ENCODE data around the gene LSR. TPM values are rescaled to one million over a fixed set of nuclear protein-coding genes. Genes with fewer than 3 reads are reported as not detected.

Gene LSR
- total and polyA plus RNA-seq, 12 donors, result 3.2 to 10.4 (median 5.2) TPM

DNA sequence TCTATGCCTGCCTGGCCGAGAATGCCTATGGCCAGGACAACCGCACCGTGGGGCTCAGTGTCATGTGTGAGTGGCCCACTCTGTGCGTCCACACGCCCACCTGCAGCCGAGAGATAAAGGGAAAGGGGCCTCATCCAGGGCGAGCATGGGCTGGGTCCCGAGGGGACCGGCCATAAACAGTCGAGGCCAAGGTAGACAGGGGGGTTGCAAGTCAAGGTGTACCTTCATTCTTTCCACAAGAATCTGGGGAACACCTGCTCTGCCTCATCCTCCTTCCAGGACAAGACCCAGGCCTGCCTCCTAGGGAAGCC, 51.5 kb downstream of the LSR start:
- ATAC-seq (no peak), DNase-seq (no peak)
- H3K36me3 ChIP-seq, result no peaks in the 10 kb centered on the region
- peaks cover 0 to 6% (median 0%) of the 10 kb centered on the region in 9 donors for H3K4me1 ChIP-seq
- peaks cover 0 to 44% (median 24%) of the 10 kb centered on the region in 7 donors for H3K27me3 ChIP-seq
- intact Hi-C loops (cut with DNase I), result no loop called here
- WGBS, 2 donors, result 74 to 77% methylated on average over 10 of the region's 10 CpGs
- no peak for TF ChIP-seq CTCF (IDR thresholded peaks at IDR 0.05)
- no peak overlapping the region for H3K27ac ChIP-seq
- H3K9me3 ChIP-seq, result no peaks in the 10 kb centered on the region
- no peak overlapping the region for H3K4me3 ChIP-seq

- H3K9me3 ChIP-seq, result no peaks in the 10 kb centered on the region
- no peak overlapping the region for H3K27ac ChIP-seq
- ATAC-seq (no peak), DNase-seq (no peak)
- intact Hi-C loops (cut with DNase I), result no loop called here
- peaks cover 0 to 6% (median 0%) of the 10 kb centered on the region in 9 donors for H3K4me1 ChIP-seq
- no peak overlapping the region for H3K4me3 ChIP-seq
- H3K36me3 ChIP-seq, result no peaks in the 10 kb centered on the region
- TF ChIP-seq CTCF (IDR thresholded peaks at IDR 0.05), result no peak
- WGBS, 2 donors, result 91 to 95% methylated on average over 2 of the region's 2 CpGs
- H3K27me3 ChIP-seq, result peaks cover 0 to 41% (median 24%) of the 10 kb centered on the region in 7 donors
Observed at GRCh38 chr19:35301961-35302360, 53.2 kb downstream of the LSR start.

- Histone ChIP-seq H3K9me3 (no peaks in the 10 kb centered on the region), H3K27ac (no peak overlapping the region), H3K36me3 (no peaks in the 10 kb centered on the region), H3K27me3 (peaks cover 0 to 41% (median 24%) of the 10 kb centered on the region in 7 donors), H3K4me1 (peaks cover 0 to 6% (median 0%) of the 10 kb centered on the region in 9 donors), H3K4me3 (no peak overlapping the region)
- WGBS, 2 donors, result 79 to 82% methylated on average over 16 of the region's 16 CpGs
- no peak for DNase-seq
- TF ChIP-seq CTCF (IDR thresholded peaks at IDR 0.05), result no peak
- intact Hi-C loops (cut with DNase I), result no loop called here
- ATAC-seq, result no peak
Observed at GRCh38 chr19:35302446-35302845, 53.6 kb downstream of the LSR start.

DNA sequence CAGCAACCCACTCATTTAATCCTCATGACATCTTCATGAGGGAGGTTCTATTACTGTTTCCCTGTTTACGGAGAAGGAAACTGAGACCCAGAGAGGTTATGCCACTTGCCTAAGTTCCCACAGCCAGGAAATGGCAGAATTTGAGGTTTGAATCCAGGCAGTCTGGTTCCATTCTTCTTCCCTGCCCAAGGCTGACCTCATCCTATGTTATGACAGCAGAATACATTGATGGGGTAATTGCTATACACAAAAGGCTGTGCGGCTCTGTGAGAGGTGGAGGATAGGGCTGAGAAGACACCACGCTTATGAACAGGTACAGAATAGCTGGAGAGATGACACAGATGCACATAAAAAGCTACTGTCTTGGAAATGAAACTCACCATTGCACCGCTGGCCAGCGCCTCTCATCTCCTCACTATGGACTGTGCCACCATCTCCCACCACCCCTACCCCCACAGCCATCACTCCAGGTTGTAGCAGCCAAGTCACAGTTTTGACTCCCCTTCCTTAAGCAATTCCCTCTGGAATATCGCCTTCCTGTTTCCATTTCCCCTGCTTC, 54.6 kb downstream of the LSR start:
- no peak overlapping the region for H3K27ac ChIP-seq
- H3K9me3 ChIP-seq, result no peaks in the 10 kb centered on the region
- intact Hi-C loops (cut with DNase I), result no loop called here
- no peaks in the 10 kb centered on the region for H3K36me3 ChIP-seq
- no peak for DNase-seq
- H3K4me1 ChIP-seq, result peaks cover 0 to 9% (median 0%) of the 10 kb centered on the region in 9 donors
- peaks cover 0 to 36% (median 20%) of the 10 kb centered on the region in 7 donors for H3K27me3 ChIP-seq
- no peak for ATAC-seq
- H3K4me3 ChIP-seq, result no peak overlapping the region
- WGBS, 2 donors, result 71 to 77% methylated on average over 6 of the region's 6 CpGs
- no peak for TF ChIP-seq CTCF (IDR thresholded peaks at IDR 0.05)

All from heart right ventricle (tissue), 16 donors.